Measurements from ENCODE around the gene CRHR1.

The CRHR1 gene

DNA sequence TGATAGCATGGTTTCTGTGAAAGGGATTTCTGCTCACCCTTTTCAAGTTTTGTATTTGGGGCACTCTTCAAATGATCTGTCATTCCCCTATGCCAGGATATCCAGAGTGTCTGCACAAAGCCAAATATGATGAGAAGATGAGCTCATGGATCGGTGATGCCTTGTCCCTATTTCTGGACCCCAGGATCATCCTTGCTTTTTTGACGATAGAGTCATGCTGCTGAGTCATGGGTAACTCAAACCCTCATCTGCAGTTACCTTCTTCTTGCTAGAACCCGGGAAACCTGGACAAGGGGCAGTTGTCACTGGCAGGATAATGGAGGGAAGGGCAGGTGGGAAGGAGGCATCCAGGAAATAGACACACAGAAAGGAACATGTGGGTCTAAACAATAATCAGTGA lies 92.4 kb downstream of the CRHR1 start:
- H3K4me3 ChIP-seq (ENCODE audit: low read length), result no peak overlapping the region
- TF ChIP-seq ZNF274 (IDR thresholded peaks at IDR 0.05; ENCODE audit: low read depth, low read length), result no peak

DNA sequence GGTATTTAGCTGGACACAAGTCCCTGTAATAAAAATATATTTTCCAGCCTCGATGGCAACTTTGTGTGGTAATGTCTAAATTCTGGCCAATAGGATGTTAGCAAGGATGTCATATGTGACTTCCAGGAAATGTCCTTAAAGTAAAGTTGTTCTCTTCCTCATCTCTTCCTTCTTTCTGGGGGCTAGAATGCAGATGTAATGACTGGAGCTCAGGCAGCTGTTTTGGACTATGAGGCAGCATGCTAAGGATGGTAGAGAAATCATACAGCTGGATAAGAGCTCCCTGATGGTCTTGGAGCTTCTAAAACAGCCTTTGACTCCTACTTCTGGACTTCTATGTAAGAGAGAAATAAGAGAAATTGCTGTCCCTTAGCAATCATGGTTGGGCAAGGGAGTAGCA lies 93.3 kb downstream of the CRHR1 start:
- no peak for TF ChIP-seq ZNF274 (IDR thresholded peaks at IDR 0.05; ENCODE audit: low read depth, low read length)
- no peak overlapping the region for H3K4me3 ChIP-seq (ENCODE audit: low read length)

DNA sequence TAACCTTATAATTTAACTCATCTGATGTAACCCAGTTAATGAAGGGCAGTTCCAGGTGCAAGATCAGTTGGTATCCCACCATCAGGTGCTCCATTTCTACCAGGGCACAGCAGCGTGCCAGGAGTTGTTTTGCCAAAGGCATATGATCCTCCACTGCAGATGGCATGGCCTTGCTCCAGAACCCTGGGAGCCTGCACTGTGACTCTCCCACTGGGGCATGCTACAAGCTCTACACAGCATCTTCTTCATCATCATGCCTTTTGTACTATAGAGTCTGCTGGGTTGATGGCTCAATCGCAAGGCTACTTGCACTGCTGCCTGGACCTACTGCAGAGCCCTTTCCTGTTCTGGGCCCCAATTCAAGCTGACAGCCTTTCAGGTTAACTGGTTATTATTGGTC lies 98.9 kb downstream of the CRHR1 start:
- no peak overlapping the region for H3K4me3 ChIP-seq (ENCODE audit: low read length)
- no peak for TF ChIP-seq ZNF274 (IDR thresholded peaks at IDR 0.05; ENCODE audit: low read depth, low read length)

Data from GM08714 (cell line).